LNCaP clone FGC (cell line): ENCODE data around the gene INPP4B.

ENCODE experiments used
- DNase-seq: peaks from one replicate; pipeline ENCODE4 v3.0.0-alpha.2; 2011; ENCODE audit warnings: low read depth
- H3K4me3 ChIP-seq: 2 replicates; pipeline ENCODE4 v1.5.1; 2011; ENCODE audit warnings: mild to moderate bottlenecking, low read depth, low read length, control low read depth
- CTCF ChIP-seq: IDR thresholded peaks from 2 replicates; pipeline ENCODE4 v1.5.1; 2012; ENCODE audit warnings: mild to moderate bottlenecking; ENCODE audit not compliant: control insufficient read depth, insufficient read depth; ENCODE audit errors: extremely low read depth

INPP4B gene

GRCh38 chr4:142547974-142548373 lies 298.1 kb downstream of the INPP4B start:
- no peak overlapping the region for H3K4me3 ChIP-seq
- TF ChIP-seq CTCF = no peak
- DNase-seq = no peak

GRCh38 chr4:142544594-142544993 lies 301.5 kb downstream of the INPP4B start:
- no peak for TF ChIP-seq CTCF
- no peak overlapping the region for H3K4me3 ChIP-seq
- DNase-seq = no peak

- no peak for DNase-seq
- H3K4me3 ChIP-seq = no peak overlapping the region
- no peak for TF ChIP-seq CTCF
Measured at GRCh38 chr4:142544039-142544438, 302.1 kb downstream of the INPP4B start.

- no peak overlapping the region for H3K4me3 ChIP-seq
- no peak for TF ChIP-seq CTCF
- no peak for DNase-seq
Measured at GRCh38 chr4:142540483-142540804, 305.7 kb downstream of the INPP4B start.

DNA sequence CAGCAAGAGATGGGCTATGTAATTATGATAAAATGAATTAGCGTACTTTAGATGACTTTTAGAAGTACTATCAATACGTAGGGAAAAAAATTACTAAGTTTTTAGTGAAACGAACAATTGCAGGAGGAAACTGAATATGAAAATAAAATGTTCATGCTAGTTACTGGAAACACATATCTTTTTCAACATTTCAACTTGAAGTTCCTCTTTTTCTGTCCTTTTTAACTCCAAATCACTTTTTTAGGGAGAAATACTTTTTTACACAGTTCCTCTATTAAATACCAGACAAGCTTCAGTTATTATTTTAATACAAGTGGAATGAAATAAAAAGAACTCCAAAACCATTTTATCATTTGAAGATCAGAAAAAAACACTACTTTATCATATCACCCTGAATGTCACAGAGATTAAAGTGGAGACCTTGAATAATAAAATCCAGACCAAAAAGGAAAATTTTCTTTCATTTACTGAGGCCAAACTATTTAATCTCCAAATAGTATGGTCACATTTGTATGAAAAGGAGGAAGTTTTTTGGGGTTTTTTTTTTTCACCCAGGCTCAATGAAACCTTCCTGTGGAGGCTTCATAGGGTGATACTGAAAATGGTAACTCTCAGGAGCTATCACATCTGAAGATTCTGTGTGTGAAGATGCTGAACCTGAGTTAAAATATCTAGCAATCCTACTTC lies 306.2 kb downstream of the INPP4B start:
- DNase-seq = no peak
- no peak overlapping the region for H3K4me3 ChIP-seq
- TF ChIP-seq CTCF = no peak

GRCh38 chr4:142535009-142535408 lies 311.1 kb downstream of the INPP4B start:
- no peak for TF ChIP-seq CTCF
- no peak for DNase-seq
- H3K4me3 ChIP-seq = no peak overlapping the region

DNA sequence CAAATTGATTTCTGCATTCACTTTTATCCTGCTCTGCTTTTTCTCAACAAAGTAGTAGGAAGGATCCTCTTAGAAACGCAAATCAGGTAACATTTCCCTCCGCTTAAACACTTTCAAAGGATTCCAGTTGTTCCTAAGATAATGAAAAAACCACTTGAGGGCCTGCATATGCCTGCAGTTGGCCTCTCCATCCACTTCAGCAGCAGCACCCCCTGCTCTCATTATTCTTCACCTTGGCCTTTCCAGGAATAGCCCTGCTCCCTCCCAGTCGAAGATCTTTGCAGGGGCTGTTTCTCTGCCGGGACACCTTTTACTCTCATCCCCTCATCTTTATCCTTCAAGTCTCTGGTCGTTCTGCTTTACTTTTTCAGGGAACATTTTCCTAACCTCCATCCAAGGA lies 314.0 kb downstream of the INPP4B start:
- no peak for TF ChIP-seq CTCF
- no peak overlapping the region for H3K4me3 ChIP-seq
- no peak for DNase-seq
